GM12864 (cell line): ENCODE results near the gene UBE3B.

Source experiments
- DNase-seq: peaks from one replicate; pipeline ENCODE4 v3.0.0-alpha.2; 2011; ENCODE audit warnings: low read depth
- H3K4me3 ChIP-seq: 2 replicates; pipeline ENCODE4 v1.5.1; 2011; ENCODE audit warnings: mild to moderate bottlenecking, low read depth, low read length, control low read depth
- TF ChIP-seq, protein P1 (sequence below): IDR thresholded peaks from 2 replicates; pipeline ENCODE4 v1.5.1; 2011; ENCODE audit warnings: low read depth, mild to moderate bottlenecking, moderate library complexity, low read length, control low read depth, inconsistent platforms; ENCODE audit errors: missing control alignments

Gene UBE3B

DNA sequence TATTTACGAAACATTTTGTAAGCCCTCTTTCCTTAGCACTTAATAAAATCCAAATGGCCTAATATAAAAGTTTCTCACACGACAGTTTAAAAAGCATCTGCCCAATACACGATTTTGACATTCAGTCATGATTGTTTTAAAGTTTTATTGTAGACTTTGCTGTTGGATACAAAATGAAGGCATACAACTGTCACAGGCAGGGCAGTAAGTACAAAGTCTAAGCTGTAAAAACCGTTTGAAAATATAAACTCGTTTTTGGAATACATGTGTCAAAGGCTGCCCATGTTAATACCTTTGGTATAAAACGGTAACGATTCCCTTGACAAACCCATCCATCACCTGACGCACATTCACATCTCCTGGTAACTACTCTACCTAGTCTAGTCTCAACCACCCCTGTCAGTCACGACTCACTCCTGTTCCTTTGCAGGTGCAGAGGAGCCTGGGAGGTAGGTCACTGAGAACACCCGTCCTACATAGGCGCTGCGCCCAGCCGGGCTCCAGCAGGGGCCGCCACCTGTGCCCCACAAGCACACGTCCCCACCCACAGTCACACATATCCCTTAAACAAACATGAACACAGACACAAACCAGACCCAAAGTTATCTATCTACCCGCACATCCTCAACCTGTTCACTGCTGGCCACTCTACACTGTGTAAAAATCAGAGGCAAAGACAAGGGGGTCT is 27.4 kb upstream of the UBE3B start:
- no peak for DNase-seq
- TF ChIP-seq, protein P1, sequence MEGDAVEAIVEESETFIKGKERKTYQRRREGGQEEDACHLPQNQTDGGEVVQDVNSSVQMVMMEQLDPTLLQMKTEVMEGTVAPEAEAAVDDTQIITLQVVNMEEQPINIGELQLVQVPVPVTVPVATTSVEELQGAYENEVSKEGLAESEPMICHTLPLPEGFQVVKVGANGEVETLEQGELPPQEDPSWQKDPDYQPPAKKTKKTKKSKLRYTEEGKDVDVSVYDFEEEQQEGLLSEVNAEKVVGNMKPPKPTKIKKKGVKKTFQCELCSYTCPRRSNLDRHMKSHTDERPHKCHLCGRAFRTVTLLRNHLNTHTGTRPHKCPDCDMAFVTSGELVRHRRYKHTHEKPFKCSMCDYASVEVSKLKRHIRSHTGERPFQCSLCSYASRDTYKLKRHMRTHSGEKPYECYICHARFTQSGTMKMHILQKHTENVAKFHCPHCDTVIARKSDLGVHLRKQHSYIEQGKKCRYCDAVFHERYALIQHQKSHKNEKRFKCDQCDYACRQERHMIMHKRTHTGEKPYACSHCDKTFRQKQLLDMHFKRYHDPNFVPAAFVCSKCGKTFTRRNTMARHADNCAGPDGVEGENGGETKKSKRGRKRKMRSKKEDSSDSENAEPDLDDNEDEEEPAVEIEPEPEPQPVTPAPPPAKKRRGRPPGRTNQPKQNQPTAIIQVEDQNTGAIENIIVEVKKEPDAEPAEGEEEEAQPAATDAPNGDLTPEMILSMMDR: no peak
- H3K4me3 ChIP-seq: no peak overlapping the region

DNA sequence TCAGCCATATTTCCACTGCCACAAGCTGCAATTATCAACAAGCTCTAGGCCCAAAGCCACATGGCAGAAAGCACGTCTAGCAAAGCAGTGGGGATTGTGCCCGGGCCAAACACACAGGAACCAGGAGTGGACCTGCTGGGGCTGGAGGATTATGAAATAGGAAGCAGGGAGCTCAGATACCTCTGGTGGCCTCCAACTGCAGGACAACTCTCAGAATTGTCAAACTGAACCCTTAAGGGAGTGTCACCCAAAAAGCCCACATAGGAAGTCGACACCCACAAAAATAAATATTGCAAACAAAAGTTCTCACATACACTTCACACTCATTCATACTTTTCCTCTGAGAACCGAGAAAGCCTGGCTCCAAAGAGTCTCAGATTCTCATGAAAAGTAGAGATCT is 26.5 kb upstream of the UBE3B start:
- no peak for DNase-seq
- TF ChIP-seq, protein P1: no peak
- H3K4me3 ChIP-seq: no peak overlapping the region

DNA sequence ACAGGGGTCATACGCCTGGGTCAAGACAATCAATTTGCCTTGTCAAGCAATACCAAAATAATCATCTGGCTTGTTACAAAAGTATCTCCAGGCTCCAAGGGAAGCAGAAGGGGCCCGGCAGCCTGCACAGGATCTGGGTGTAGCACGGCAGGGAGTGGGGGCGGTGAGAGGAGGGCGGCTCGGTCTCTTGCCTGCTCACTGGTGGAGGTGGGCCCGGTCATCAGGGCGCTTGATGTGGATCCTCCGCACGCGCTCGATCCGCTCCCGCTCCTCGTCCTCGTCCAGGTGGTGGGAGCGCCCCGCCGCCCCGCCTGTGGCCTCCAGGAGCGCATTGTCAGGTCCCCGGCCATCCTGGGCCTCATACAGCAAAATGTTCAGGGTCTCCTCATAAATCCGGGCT is 26.0 kb upstream of the UBE3B start:
- TF ChIP-seq, protein P1: no peak
- DNase-seq: no peak
- no peak overlapping the region for H3K4me3 ChIP-seq

DNA sequence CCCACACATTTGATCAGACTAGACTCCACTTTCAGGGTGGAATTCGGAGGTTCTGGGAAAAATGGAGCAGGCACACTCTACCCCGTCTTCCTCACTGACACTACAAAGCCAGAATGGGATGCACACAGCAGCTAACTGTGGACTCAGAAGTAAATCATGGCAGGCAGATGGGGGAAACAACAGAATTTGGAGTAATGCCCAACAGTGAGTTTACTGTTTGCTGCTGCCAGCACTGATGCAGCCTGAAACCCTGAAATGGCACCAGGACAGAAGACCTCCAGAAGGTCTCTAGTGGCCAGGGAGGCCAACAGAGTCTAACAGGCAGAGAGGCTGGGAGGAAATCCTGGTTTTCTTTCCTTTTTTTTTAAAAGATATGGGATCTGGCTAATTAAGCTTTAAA is 24.9 kb upstream of the UBE3B start:
- no peak overlapping the region for H3K4me3 ChIP-seq
- TF ChIP-seq, protein P1: no peak
- no peak for DNase-seq

DNA sequence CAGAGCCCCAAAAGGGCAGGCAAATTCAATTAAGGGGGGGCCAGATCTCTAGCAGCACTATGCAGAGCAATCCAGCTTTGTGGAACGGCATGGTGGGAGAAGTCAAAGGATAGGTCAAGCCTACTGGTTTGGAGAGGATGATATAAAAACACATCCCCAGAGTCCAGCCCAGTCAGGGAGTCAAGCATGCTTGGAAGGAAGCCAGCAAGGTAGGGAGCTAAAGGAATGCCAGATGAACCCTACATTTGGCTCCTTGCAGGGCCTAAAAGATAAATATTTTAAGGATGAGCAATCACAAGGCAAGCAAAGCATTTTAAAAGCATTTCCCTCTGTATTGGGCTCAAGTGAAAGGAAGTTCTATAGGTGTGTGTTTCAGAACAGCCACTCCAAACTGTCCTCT is 21.7 kb upstream of the UBE3B start:
- TF ChIP-seq, protein P1: no peak
- no peak overlapping the region for H3K4me3 ChIP-seq
- no peak for DNase-seq

DNA sequence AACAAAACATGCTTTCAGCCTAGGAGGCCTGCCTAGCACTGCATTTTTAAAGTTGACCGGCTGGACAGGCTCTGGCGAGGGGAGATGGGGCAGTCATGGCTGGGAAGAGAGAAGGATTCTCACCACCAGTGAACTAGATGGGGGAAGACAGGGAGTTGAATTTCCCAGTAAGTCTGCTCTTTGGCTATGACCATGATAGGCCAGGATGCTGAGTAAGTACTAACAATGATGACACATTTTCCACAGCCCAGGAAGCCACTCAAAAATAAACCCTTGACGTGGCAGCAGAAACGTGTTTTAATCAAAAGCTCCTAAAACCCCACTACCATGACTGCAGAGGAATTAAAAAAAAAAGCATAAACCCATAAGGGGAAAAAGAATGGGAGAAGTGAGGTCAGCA is 19.3 kb upstream of the UBE3B start:
- TF ChIP-seq, protein P1: no peak
- no peak for DNase-seq
- H3K4me3 ChIP-seq: no peak overlapping the region

DNA sequence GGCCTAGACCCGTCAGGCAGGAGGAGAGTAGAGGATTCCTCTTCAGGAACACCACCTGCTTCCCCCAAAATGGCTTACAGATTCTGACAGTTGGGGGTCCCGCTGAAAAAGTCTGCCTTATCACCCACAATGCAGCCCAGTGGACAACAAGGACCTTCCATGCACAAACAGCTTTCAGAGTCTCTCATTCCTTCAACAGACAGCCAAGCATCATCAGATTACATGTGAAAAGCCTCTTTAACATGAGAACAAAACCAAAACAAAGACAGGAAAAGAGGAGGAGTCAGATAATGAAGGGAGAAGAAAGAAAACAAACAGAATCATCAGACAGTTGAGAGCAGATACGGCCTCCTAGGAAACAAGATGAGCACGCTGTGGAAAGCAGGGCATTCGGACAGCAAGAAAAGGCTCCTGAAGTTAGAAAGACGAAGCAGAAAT is 18.6 kb upstream of the UBE3B start:
- no peak for DNase-seq
- H3K4me3 ChIP-seq: no peak overlapping the region
- TF ChIP-seq, protein P1: no peak
